Measurements from ENCODE around the gene SLC25A25.

- TF ChIP-seq, protein P1, sequence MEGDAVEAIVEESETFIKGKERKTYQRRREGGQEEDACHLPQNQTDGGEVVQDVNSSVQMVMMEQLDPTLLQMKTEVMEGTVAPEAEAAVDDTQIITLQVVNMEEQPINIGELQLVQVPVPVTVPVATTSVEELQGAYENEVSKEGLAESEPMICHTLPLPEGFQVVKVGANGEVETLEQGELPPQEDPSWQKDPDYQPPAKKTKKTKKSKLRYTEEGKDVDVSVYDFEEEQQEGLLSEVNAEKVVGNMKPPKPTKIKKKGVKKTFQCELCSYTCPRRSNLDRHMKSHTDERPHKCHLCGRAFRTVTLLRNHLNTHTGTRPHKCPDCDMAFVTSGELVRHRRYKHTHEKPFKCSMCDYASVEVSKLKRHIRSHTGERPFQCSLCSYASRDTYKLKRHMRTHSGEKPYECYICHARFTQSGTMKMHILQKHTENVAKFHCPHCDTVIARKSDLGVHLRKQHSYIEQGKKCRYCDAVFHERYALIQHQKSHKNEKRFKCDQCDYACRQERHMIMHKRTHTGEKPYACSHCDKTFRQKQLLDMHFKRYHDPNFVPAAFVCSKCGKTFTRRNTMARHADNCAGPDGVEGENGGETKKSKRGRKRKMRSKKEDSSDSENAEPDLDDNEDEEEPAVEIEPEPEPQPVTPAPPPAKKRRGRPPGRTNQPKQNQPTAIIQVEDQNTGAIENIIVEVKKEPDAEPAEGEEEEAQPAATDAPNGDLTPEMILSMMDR (IDR thresholded peaks at IDR 0.05) = no peak
- no peak for TF ChIP-seq POLR2AphosphoS5 (IDR thresholded peaks at IDR 0.05)
Observed at GRCh38 chr9:128153060-128153946, 85.3 kb downstream of the SLC25A25 start.
